ENCODE results near the gene MANSC4.
"Not testable (repeated sequence)": the region's sequence is repeated elsewhere in the genome, so short reads cannot be mapped to it uniquely, and the experiment has no call there.

- not testable (repeated sequence) for TF ChIP-seq CREM (CRISPR knock-in tag; IDR thresholded peaks at IDR 0.05); ZNF671 (CRISPR knock-in tag; IDR thresholded peaks at IDR 0.05); ATF2 (CRISPR knock-in tag; IDR thresholded peaks at IDR 0.05; ENCODE audit: borderline replicate concordance, low read depth); SP1 (CRISPR knock-in tag; conservative IDR thresholded peaks at IDR 0.05); KAT7 (CRISPR knock-in tag; IDR thresholded peaks at IDR 0.05; ENCODE audit: borderline replicate concordance); USF2 (CRISPR knock-in tag; IDR thresholded peaks at IDR 0.05); TEAD4 (CRISPR knock-in tag; IDR thresholded peaks at IDR 0.05)
- TF ChIP-seq, protein P1, sequence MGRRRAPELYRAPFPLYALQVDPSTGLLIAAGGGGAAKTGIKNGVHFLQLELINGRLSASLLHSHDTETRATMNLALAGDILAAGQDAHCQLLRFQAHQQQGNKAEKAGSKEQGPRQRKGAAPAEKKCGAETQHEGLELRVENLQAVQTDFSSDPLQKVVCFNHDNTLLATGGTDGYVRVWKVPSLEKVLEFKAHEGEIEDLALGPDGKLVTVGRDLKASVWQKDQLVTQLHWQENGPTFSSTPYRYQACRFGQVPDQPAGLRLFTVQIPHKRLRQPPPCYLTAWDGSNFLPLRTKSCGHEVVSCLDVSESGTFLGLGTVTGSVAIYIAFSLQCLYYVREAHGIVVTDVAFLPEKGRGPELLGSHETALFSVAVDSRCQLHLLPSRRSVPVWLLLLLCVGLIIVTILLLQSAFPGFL (CRISPR knock-in tag; IDR thresholded peaks at IDR 0.05; ENCODE audit: borderline replicate concordance), result not testable (repeated sequence)
- TF ChIP-seq, protein P2, sequence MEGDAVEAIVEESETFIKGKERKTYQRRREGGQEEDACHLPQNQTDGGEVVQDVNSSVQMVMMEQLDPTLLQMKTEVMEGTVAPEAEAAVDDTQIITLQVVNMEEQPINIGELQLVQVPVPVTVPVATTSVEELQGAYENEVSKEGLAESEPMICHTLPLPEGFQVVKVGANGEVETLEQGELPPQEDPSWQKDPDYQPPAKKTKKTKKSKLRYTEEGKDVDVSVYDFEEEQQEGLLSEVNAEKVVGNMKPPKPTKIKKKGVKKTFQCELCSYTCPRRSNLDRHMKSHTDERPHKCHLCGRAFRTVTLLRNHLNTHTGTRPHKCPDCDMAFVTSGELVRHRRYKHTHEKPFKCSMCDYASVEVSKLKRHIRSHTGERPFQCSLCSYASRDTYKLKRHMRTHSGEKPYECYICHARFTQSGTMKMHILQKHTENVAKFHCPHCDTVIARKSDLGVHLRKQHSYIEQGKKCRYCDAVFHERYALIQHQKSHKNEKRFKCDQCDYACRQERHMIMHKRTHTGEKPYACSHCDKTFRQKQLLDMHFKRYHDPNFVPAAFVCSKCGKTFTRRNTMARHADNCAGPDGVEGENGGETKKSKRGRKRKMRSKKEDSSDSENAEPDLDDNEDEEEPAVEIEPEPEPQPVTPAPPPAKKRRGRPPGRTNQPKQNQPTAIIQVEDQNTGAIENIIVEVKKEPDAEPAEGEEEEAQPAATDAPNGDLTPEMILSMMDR (IDR thresholded peaks at IDR 0.05), result not testable (repeated sequence)
Observed at GRCh38 chr12:27745734-27746133, 34.3 kb downstream of the MANSC4 start.
